ENCODE results near the gene TIMM50.
A peak's percentile ranks its signal among the peaks of the same experiment; 100 is the strongest.

TIMM50 gene

GRCh38 chr19:39539165-39539517, 58.5 kb downstream of the TIMM50 start:
- DNase-seq = no peak

GRCh38 chr19:39539518-39540332, 59.1 kb downstream of the TIMM50 start, which contains the start of gene EID2:
EID2 (minus strand) TSS chr19:39540161; CDS start chr19:39540079, 82 bp downstream.
- DNase-seq = peak; percentile 95

- DNase-seq = no peak
Observed at GRCh38 chr19:39540333-39540673, 59.7 kb downstream of the TIMM50 start.

All from stimulated activated CD4-positive, alpha-beta T cell treated with anti-CD3 and anti-CD28 coated beads, Interleukin-12 subunit alpha, Interleukin-12 subunit beta, amount 100 ng/mL, for 4 hours (primary cell).